M059J (cell line): ENCODE measurements around the gene GIN1. TPM values are rescaled to one million over a fixed set of nuclear protein-coding genes. Genes with fewer than 3 reads are reported as not detected.
"Not testable (repeated sequence)": the region's sequence is repeated elsewhere in the genome, so short reads cannot be mapped to it uniquely, and the experiment has no call there.

Source experiments
- DNase-seq: peaks from one replicate; pipeline ENCODE4 v3.0.0-alpha.2; 2012; ENCODE audit warnings: low read depth
- total RNA-seq: library from RNA; depleted of rRNA; stranded (reverse); fragments of >200 nt; shearing (Covaris generic); gene quantifications from 2 replicates; pipeline ENCODE4 v1.2.3, GENCODE V29; 2014; rRNA removed

The GIN1 gene
- 4.1 and 7.6 TPM in 2 replicates for total RNA-seq

DNA sequence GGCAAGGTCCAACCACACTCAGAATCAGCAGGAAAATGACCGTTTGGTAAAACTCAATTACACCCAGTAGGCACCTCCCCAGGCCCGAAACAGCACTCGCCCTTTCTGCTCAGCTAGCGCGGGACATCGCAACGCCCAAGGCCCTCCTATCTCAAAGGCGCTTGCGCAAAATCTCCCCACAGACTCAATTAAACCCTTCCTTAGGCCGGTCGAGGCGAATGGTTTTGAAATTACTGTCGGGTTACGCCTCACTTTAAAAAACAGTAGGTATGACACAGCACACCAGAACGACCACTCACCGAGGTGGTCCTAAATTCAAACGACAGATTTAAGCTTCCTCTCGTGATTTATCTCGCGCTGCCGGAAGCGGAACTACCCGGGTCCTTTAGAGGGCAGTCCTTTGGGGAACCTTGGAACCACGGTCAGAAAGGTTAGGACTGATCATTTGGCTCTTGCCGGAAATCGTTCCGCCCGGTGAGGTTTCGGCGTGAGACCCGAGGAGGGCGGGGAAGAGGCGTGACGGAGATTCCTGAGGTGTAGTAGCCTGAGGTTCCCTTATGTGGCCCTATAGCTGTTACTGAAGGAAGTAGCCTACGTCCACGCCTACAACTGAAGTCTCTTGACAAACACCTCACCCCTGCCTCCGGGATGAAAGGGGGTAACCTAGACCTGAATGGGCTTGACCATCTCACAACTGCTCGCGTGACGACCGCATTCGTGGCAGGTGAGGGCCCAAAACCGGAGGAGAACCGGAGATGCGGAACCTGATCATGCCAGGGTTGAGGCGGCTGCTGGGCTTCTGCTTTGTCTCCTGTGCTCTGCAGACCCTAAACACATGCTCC lies at the start of gene GIN1, which contains the start of gene PPIP5K2:
Gene GIN1, minus strand, starts transcription at position 374 of the 842 bp plus-strand sequence. CDS start 11,431 bp downstream, outside the sequence.
Gene PPIP5K2, plus strand, starts transcription at position 537 of the 842 bp plus-strand sequence. CDS start 9,289 bp downstream, outside the sequence.
- peak; percentile 98 for DNase-seq

DNA sequence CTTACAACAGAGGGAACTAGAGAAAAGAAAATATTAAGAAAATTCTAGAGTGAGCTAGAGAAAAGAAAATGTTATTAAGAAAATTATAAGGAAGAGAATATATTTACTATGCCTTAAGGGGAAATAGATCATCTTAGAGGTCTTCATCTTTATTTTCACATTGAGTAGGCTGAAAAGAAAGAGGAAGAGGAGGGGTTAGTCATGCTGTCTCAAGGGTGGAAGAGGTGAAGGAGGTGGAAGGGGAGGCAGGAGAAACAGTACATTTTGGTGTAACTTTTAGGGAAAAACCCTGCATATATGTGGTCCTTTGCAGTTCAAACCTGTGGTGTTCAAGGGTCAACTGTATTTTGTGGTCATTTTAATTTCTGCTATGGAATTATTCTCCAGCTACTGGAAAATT lies 46.8 kb upstream of the GIN1 start:
- DNase-seq: no peak

DNA sequence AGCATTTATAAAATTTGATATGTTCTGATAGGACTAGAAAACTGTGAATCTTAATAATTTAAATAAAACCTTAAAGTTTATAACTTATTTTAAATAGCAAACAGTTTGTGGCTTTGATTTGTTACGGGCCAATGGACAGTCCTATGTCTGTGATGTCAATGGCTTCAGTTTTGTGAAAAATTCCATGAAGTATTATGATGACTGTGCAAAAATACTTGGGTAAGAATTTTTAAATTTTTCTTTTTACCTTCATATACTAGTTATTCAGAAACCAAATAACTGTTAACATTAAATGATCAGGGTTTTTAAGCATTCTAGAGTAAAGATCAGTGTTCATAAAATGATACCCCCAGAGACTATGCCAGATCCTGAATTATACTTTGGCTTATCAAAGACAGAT lies 31.2 kb upstream of the GIN1 start:
- no peak for DNase-seq

GRCh38 chr5:103148213-103148612 lies 28.3 kb upstream of the GIN1 start:
- DNase-seq: no peak

GRCh38 chr5:103145196-103145595 lies 25.3 kb upstream of the GIN1 start:
- no peak for DNase-seq

GRCh38 chr5:103142132-103142531 lies 22.2 kb upstream of the GIN1 start:
- not testable (repeated sequence) for DNase-seq

- peak; percentile 73 for DNase-seq
Measured at GRCh38 chr5:103139264-103139865, 19.4 kb upstream of the GIN1 start.

- no peak for DNase-seq
Measured at GRCh38 chr5:103138202-103138690, 18.3 kb upstream of the GIN1 start.

DNA sequence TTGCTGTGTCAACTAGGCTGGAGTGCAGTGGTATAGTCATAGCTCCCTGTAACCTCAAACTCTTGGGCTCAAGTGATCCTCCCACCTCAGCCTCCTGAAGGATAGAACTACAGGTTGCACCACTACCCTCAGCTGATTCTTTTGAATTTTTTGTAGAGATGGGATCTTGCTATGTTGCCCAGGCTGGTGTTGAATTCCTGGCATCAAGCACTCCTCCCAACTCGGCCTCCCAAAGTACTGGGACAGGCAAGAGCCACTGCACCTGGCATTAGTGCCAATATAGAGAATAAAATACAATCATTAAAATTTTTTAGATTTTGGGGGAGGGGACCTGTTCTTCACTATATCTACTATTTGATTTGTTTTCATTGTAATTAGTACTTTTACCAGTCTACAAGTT lies 15.5 kb upstream of the GIN1 start:
- no peak for DNase-seq

DNA sequence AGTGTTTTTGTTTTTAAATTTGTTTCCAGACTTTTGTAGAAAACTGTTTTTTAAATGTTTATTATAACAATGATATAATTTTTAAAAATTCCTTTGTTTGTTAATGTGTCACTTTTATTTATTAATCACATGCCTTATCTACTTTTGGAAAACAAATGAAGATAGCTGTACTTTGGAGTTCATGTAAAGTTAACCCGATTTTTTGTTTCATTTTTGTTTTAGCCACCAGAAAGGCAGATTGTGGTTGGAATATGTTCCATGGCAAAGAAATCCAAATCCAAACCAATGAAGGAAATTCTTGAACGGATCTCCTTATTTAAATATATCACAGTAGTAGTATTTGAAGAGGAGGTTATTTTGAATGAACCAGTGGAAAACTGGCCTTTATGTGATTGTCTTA lies 13.3 kb upstream of the GIN1 start:
- DNase-seq: no peak

DNA sequence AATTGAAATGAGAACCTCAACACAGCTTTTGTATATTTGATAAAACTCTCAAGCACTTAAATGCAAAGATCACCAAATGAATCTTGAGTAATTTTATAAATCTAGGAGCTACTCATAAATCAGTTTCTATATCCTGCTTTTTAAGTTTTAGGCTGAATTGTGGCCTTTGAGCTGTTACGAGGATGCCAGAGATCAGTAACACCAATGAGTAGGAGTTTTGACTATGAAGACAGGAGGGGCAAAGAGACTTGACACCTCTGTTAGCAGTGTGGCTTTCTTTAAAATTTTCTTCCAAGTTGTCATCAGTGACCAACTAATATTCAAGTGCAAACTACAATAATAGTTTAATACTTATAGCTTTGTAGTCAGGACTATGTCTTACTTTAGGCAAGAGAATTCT lies 12.7 kb upstream of the GIN1 start:
- no peak for DNase-seq

- no peak for DNase-seq
Measured at GRCh38 chr5:103128202-103128601, 8.3 kb upstream of the GIN1 start.

- DNase-seq: no peak
Measured at GRCh38 chr5:103127292-103127817, 7.4 kb upstream of the GIN1 start.

GRCh38 chr5:103126557-103126956 lies 6.6 kb upstream of the GIN1 start:
- no peak for DNase-seq

- DNase-seq: no peak
Measured at GRCh38 chr5:103122242-103122641, 2.3 kb upstream of the GIN1 start.

- DNase-seq: peak; percentile 39
Measured at GRCh38 chr5:103120607-103121200, 766 bp upstream of the GIN1 start.

GRCh38 chr5:103119070-103119764 lies 721 bp downstream of the GIN1 start:
- no peak for DNase-seq

DNA sequence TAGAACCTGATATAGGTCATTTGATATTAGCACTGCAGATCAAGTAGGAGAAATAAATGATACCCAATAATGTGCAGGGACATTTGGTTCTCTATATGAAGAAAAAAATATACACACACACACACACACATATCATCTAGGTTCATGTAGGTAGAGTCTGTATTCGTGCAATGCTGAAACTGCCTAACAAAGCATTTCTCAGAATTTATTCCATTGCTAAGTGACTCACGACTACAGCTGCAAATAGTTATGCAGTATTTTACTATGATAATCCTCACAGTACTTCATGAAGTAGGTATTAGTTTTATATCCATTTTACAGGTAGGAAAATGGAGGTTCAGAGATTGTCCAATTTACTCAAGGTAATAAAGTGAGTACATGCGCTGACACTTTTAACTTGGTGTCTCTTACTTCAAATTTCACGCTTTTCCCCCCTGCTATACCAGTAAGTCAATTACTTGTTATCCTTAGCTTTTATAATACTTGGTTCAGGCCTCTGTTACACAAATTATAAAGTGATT lies 2.4 kb downstream of the GIN1 start:
- DNase-seq: no peak

- peak; percentile 80 for DNase-seq
Measured at GRCh38 chr5:103114440-103114839, 5.5 kb downstream of the GIN1 start.

- DNase-seq: no peak
Measured at GRCh38 chr5:103112910-103113309, 7.0 kb downstream of the GIN1 start.

- DNase-seq: no peak
Measured at GRCh38 chr5:103111468-103111867, 8.5 kb downstream of the GIN1 start.
